Right renal cortex interstitium (tissue), 3 donors: ENCODE measurements around the gene NINJ2. TPM values are rescaled to one million over a fixed set of nuclear protein-coding genes. Genes with fewer than 3 reads are reported as not detected.
"Not testable (repeated sequence)": the region's sequence is repeated elsewhere in the genome, so short reads cannot be mapped to it uniquely, and the experiment has no call there.

Source experiments
- DNase-seq, 3 donors: peaks; one replicate each; pipeline ENCODE4 v3.0.0-alpha.2; 2013; ENCODE audit warnings: low read depth in 3 of 3, low spot score in 2 of 3
- polyA plus RNA-seq, 3 donors: library from polyadenylated mRNA; unstranded; fragments of 120-200 nt; gene quantifications; one replicate each; pipeline ENCODE4 v1.2.1, GENCODE V29; 2013; ENCODE audit not compliant: insufficient read length in 3 of 3

NINJ2 gene, protein sequence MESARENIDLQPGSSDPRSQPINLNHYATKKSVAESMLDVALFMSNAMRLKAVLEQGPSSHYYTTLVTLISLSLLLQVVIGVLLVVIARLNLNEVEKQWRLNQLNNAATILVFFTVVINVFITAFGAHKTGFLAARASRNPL
- 1 to 10 TPM; 1.2 to 1.6 (median 1.6) TPM for polyA plus RNA-seq

DNA sequence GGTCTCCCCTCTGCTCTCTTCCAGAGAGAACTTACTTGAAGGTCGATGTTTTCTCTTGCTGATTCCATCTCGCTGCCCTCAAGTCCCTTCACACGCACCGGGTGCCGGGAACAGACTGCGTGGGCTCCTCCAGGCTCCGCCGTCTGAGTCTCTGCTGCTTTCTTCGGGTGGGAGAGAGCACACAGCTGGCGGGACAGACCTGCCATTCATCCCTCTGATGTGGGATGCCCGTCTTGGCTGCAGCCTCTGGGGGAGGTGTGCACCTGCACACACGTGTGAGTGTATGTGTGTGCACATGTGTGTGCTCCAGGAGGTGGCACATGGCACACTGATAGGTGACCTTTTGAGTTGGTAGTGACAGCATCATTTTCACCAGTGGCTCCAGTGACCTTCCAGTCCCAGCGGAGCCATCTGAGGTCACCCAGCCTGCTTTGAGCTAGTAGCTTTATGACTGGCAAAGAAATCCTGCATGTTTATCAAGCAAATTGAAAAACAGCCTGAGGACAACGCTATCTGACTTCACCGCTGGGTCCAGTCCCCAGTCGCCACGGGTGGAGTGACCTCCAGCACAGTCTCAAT lies at the start of gene NINJ2:
TSS of gene NINJ2 (minus strand) at position 153 of the 579 bp plus-strand sequence. CDS start at position 68, 85 bp downstream.
- DNase-seq = no peak

DNA sequence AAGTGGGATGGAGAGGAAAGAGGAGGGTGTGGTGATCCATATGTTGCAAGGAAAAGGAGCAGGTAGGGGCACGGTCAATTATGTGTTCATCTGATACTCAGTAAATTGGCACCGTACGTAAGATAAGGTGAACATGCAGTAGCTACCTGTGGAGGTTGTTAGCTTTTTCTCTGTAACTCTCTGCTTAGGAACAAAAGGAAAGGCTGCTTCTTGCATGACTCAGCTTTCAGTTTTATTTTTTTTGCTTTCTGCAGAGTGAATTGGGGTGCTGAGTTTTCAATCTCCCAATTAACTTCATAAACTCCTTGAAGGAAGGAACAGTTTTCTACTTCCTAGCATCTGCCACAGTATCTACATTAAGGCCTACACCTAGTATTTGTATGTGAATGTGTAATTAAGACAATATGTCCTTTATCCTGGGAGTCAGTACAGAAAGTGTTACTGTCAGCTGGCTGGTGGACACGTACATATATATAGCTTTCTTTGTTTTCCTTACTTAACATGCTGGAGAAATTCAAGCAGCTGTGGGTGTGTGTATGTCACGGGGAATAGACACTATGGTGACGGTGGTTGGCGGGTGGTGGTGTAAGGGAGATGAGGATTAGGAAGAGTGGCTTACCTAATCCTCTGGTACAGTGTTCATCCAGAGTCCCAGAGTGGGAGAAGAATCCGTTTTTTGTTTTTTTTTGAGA lies 49.1 kb upstream of the NINJ2 start:
- no peak for DNase-seq

DNA sequence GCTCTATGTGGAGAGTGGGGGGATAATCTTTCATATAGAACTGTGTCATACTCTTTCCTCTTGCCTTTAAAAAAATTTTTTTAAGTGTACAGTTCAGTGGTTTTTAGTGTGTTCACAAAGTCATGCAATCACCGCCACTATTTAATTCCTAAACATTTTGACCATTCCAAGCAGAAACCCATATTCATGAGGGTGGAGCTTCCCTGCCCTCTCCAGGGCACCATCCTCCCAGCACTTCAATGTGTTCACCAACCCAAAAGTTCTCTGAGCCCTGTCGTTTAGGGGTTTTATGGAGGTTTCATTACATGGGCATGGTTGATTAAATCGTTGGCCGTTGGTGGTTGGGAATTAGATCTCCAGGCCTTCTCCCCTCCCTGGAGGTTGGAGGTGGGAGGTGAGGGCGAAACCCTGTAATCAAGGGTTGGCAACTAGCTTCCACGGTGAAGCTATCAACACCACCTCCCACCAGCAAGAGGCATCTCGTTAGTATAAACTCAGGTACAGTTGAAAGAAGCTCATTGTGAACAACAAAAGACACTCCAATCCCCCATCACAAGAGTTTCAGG lies 46.3 kb upstream of the NINJ2 start:
- DNase-seq = no peak

DNA sequence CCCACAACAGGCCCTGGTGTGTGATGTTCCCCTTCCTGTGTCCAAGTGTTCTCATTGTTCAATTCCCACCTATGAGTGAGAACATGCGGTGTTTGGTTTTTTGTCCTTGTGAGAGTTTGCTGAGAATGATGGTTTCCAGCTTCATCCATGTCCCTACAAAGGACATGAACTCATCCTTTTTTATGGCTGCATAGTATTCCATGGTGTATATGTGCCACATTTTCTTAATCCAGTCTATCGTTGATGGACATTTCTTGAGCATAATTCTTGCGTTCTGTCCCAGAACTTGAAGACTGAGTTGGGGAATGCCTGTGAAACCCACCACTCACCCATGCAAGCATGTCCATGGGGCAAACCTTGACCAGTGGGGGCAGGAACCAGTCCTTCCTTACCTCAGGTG lies 44.8 kb upstream of the NINJ2 start:
- DNase-seq = not testable (repeated sequence)

DNA sequence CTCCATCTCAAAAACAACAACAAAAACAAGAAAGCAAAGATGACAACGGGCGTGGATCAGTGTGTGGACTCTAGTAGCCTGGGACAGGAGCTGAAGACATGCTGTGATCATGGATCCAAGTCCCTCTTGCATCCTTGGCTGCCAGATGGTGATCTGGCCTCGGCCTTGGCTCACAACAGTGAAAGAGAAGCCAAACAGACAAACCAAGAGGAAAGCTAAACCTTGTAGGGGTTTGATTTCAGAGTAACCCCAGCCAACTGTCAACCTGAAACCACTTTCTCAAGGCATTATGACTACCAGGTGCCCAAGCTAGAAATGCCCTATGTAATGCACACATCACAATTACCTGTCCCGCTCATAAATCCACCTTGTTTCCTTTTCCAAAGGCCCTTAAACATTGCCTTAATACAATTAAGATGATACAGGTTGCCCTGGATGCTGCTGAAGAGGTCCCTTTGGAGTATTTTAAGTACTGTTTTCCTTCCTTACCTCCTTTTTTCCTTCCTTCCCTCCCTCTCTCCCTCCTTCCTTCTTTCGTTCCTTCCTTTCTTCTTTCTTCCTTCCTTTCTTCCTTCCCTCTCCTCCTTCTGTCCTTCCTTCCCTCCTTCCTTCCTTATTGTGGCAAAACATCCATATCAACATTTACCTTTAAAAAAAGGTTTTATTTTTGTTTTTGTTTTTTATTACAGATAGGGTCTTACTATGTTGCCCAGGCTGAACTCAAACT lies 41.4 kb upstream of the NINJ2 start:
- no peak for DNase-seq

DNA sequence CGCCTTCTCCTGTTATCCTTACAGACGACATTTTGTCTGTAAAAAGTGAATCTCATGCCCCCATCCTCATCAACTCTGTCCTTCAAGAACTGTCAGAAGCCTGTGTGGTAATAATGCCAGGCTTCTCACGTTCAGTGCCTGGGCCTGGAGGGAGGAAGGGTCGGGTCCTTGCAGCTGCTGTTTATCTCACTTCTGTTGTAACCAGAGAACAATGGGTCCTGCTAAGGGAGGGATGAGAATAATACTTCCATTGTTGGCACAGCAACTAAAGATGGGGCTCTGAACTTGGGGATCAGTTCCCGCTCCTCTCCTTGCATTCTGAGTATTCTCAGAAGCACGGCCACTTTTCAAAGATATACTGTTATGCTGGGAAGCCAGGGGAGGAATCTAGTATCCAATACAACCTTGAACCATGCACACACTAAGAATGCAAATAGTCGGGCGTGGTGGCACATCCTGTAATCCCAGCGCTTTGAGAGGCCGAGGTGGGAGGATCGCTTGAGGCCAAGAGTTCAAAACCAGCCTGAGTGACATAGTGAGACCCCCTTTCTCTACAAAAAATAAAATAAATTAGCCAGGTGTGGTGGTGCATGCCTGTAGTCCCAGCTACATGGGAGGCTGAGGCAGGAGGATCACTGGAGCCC lies 38.8 kb upstream of the NINJ2 start:
- DNase-seq = no peak

DNA sequence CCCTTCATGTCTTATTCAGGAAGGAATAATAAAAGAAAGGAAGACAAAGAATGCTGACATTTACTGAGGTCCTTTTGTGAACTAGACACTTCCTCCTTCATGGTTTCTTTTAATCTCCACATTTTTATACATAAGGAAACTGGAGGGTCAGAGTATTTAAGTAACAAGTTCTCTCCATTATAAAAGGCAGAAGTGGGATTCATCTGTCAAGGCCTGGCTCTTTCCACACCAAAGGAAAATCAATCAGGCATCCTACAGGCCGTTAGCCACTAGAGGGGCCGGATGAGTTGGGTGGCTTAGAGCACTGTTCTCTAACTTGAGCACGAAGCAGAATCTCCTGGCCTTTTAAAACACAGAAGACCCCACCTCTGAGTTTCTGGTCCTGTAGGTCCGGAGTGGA lies 36.8 kb upstream of the NINJ2 start:
- no peak for DNase-seq

DNA sequence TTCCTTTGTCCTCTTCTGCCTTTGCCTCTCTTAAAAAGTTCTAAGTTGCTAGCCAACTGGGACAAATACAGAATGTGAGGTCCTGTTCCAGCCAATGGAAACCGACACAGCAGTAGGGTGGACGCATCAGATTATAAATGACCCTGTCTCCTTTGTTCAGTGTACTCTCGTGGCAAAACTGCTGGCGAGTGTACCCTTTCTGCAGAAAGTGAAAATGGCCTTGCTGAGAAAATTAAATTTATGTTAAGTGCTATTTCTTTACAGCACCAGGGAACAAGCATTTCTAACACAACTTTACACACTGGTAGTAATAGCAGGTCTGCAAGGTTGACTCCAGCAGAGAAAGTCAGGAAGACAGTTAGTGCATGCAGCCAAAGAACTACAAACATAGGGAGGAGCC lies 35.0 kb upstream of the NINJ2 start:
- DNase-seq = not testable (repeated sequence)

DNA sequence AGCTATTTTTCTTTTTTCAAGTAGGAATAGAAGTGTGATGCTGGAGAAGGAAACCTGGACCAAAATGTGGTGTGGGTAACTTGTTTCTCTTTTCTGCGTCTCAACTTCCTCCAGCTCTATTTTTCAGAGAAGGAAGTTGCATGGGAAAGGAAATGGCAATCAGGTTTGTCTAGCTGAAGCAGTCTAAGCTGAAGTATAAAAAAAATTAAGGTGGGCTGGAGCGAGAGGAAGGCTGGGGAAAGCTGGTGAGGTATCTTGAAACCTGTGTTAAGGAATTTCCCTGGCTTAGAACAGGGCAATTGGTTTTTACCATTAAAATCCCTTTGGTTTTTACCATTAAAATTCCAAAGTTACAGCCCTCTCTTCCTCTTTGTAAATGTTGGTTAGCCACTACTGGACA lies 34.2 kb upstream of the NINJ2 start:
- no peak for DNase-seq

DNA sequence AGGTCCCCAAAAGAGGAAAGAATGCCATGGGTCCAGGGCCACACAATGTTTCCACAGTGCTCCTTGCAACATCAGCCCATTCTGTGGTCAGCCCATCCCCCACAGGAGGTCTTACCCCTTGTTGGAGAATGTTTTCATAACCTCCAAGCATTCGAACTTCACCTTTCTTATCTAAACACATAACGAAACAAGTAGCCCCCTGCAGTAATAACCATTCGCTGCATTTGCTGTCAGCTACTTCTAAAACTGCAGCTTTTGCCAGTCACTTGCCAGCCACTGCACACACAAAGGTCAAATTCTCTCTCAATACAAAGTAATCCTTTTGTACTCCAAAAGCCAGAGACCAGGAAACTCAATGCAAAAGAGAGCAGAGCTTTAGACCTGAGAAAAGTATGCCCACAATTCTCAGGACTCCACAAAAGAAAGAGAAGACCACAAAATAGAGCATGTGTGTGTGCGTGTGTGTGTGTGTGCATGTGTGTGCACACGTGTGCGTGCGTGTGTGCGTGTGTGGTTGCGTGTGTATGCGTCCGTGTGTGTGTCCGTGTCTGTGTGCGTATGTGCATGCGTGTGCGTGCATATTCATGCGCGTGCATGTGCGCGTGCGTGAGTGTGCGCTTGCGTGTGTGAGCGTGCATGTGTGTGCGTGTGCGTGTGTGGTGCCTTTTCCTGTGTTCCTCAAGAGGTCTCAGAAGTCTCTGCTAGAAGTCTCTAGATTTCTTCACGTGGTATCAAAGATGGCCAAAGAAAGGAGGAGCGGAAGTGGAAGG lies 31.7 kb upstream of the NINJ2 start:
- no peak for DNase-seq

DNA sequence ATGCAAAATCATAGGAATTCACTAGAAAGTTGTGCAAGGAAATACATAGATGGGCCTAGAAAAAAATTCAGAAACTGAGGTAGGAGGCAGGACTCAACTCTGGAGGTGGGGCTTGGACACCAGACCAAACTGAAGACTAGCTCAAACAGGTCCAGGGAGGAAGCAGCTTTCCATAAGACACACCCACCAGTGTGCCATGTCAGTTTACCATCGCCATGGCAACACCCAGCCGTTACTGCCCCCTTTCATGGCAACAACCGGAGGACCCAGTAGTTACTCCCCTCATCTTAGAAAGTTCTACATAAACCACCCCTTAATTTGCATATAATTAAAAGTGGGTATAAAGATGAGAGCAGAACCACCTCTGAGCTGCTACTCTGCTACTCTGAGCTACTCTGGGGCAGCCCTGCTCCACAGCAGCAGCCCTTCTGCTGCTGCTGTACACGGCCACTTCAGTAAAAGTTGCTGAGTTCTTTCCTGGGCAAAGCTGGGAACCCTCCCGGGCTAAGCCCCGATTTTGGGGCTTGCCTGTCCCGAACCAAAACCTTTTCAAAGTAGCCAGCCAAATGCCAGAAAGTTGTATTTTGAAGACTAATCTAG lies 30.8 kb upstream of the NINJ2 start:
- DNase-seq = no peak

DNA sequence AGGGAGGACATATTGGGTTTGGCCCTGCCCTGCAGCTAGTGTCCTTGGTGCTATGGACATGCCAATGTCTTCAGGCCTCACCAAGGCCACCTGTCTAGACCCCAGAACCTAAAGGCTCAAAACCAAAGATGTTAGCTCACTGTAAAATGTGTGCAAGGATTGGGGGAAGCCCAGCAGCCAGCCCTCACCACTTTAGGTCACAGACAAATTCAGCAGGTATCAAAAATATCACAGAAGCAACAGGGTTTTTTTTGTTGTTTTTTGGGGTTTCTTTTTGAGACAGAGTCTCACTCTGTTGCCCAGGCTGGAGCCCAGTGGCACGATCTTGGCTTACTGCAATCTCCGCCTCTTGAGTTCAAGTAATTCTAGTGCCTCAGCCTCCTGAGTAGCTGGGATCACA lies 29.0 kb upstream of the NINJ2 start:
- no peak for DNase-seq

DNA sequence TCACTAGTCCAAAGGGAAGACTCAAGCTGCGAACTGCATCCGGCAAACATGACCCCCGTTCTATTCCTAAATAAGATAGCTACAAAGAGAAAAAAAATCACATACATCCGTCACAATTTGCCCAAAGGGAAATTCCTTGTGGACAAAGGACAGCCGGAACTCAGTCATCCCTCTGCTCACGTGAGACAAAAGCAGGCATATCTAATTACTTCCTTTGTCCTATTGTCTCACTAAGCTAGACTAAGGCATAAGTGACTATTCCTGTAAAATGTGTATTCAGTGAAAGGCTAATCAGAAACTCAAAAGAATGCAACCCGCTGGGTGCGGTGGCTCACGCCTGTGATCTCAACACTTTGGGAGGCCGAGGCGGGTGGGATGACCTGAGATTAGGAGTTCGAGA lies 27.2 kb upstream of the NINJ2 start:
- DNase-seq = no peak

DNA sequence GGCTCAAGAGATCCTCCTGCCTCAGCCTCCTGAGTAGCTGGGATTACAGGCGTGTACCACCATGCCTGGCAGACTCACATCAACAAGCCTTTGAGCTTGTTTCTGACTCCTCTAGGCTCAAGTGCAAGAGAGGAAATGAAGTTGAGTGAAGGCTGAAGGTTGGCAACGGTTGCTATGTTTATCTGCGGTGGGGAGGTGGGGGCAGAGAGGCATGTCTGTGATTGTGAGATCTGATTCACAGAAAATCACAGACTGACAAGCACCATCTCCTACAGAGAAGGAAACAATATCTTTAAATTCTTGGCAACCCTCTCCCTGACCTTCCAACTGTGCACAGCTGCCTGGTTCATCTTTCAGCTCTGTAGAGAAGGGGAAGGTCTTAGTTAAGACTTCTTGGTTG lies 22.1 kb upstream of the NINJ2 start:
- DNase-seq = peak in 1 of 3 donors; percentile 19

DNA sequence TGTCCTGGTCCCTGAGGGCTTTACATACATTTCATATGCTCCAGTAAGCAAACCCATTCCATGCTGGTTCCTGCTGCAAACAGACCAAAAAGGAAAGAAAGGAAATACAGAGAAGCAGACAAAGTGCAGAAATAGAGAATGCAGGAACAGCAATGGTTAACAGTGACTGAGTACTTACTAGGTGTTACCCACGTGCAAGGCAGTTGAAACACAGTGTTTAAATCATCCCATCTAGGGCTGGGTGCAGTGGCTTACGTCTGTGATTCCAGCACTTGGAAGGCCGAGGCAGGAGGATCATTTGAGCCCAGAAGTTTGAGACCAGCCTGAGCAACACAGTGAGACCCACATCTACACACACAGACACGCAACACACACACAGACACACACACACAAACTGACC lies 21.2 kb upstream of the NINJ2 start:
- no peak for DNase-seq

DNA sequence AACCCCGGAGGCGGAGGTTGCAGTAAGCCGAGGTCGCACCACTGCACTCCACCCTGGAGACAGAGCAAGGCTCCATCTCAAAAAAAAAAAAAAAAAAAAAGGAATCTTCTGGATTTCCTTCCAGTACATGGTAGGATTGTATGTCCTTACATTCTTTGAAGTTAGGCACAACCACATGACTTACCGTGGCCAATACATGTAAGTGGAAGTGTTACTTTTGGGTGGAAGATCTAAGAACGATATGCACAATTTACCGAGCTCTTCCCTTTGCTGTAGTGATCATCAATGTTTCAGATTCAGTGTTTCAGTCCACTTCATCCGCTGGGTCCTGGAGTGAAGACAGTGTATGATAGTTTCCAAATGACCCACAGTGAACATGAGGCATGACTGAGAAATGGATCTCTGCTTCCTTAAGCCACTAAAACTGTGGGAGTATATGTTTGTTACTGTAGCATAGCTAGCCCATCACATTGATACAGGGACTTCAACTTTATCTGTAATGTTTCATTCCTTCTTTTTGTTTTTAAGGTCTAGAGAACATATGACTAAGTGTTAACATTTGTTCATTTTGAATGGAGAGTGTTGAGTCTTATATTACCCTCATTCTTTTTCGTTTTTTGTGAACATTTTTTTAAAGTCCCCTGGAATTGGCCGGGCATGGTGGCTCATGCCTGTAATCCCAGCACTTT lies 18.5 kb upstream of the NINJ2 start:
- no peak for DNase-seq

DNA sequence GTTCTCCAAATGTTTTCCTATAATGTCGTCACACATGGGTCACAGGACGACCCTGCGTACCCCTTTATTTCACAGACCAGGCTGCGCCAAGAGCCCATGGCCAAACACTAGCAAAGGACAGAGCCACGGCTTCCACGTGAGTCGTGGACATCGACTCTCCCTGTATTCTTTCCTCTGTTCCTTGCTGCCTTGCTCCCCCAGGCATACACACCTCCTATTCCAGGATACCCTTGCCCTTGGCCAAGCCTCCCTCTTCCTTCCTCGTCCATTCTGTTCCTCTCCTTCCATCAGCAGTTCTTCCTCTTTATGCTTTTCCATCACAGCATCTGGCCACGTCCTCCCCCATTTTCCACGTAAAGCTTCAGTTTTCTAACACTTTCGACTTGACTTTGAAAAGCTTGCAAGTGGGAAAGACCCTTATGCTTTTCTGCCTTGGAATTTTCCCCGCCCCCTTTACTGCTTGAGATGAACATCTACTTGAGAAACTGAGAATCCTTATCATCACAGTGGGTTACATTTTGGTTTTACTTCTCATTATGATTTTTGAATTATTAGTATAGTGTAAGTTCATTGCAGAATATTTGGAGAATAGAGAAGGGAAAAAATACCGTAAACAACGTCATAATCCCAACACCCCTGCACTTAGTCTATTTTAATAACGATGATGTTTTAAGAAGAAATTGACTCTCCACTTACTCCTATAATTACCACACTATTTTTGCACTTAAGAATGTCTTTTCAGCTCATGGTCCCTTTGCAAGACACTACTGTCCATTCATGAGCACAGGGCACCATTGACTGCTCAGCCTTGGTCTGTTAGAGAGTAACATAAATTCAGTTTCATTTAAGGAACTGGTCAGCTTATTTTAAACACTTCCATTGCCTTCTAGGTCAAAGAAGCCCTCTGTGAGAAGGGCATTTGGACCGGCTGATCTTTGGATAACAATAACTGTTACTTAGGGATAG lies 15.8 kb upstream of the NINJ2 start:
- DNase-seq = no peak

DNA sequence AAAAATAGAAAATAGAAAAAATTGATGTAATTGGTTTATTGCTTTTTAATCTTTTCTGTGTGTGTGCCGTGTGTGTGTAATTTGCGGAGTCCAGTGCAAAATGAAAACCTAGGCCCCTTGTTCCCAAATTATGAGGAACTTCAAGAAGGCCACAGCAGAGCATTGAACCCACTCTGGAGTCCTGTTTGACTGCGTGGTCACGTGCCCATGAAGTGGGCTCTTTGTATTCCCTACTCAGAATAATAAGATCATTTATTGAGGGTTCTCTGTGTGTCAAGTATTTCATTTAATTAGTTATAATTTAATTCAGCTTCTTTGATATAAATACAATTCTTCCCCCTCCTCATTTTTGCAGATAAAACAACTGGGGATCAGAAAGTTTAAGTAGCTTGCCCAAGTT lies 12.3 kb upstream of the NINJ2 start:
- DNase-seq = no peak
